Stimulated activated memory B cell treated with anti-CD40 and anti-IgM and Interleukin-4, amounts not matched to agents 10 μg/mL and 1 μg/mL and 100 μg/mL, for 72 hours (primary cell): ENCODE data around the gene CCDC102B.
"Not testable (repeated sequence)": the region's sequence is repeated elsewhere in the genome, so short reads cannot be mapped to it uniquely, and the experiment has no call there.

Source experiments
- ATAC-seq: fragments of 150-1000 bp; cut with Tn5 transposase; 2 replicates; pipeline ENCODE4 v1.10.0; 2021
- H3K27ac Mint-ChIP-seq: one replicate; pipeline ENCODE4 v1.8.0; 2022; ENCODE audit warnings: mild to moderate bottlenecking, mixed read lengths
- H3K27me3 Mint-ChIP-seq: one replicate; pipeline ENCODE4 v1.8.0; 2022; ENCODE audit warnings: mixed read lengths
- H3K36me3 Mint-ChIP-seq: one replicate; pipeline ENCODE4 v1.8.0; 2022; ENCODE audit warnings: mixed read lengths
- H3K4me1 Mint-ChIP-seq: one replicate; pipeline ENCODE4 v1.8.0; 2022; ENCODE audit warnings: mixed read lengths
- H3K4me3 Mint-ChIP-seq: one replicate; pipeline ENCODE4 v1.8.0; 2022; ENCODE audit warnings: mild to moderate bottlenecking, moderate library complexity, mixed read lengths
- H3K9me3 Mint-ChIP-seq: one replicate; pipeline ENCODE4 v1.8.0; 2022; ENCODE audit warnings: mixed read lengths

Gene CCDC102B

GRCh38 chr18:68797871-68798270 is at the start of gene CCDC102B:
Gene CCDC102B (plus strand): TSS chr18:68798080. CDS start chr18:68836764, 38,684 bp downstream.
- H3K27me3 Mint-ChIP-seq = no peaks in the 10 kb centered on the region
- no peak within 1 kb of the TSS for H3K4me3 Mint-ChIP-seq
- no peak within 1 kb of the TSS for H3K27ac Mint-ChIP-seq
- no peak for ATAC-seq
- no peaks in the 10 kb centered on the region for H3K36me3 Mint-ChIP-seq
- H3K4me1 Mint-ChIP-seq = no peaks in the 10 kb centered on the region
- H3K9me3 Mint-ChIP-seq = no peaks in the 10 kb centered on the region

- Mint-ChIP-seq H3K36me3 (peaks cover 14% of the 10 kb centered on the region), H3K4me1 (no peaks in the 10 kb centered on the region), H3K27me3 (no peaks in the 10 kb centered on the region), H3K4me3 (no peak overlapping the region), H3K9me3 (peaks cover 11% of the 10 kb centered on the region), H3K27ac (no peak overlapping the region)
- no peak for ATAC-seq
These were observed 40.8 kb upstream of the CCDC102B start for GRCh38 chr18:68757126-68757525.

GRCh38 chr18:68759308-68759707 is 38.6 kb upstream of the CCDC102B start:
- Mint-ChIP-seq H3K4me1 (no peaks in the 10 kb centered on the region), H3K27me3 (no peaks in the 10 kb centered on the region), H3K4me3 (no peak overlapping the region), H3K27ac (no peak overlapping the region), H3K36me3 (peaks cover 7% of the 10 kb centered on the region), H3K9me3 (peaks cover 8% of the 10 kb centered on the region)
- no peak for ATAC-seq

DNA sequence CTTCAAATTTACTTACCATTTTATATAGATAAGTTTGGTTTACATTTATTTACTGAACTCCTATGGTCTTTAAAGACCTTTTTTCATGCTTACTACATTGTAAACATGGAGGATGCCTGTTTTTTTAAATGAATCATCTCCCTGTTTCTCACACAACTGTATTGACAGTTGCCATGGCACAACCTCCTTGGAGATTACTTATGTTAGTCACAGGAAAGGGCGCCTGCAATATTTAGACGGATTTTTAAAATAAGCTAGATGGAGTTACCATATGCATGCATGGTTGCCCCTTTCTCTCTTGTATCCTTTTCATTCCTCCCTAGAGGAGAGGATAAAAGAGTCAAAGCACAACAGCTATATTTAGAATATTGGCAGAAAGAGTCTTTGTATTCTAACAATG is 34.8 kb upstream of the CCDC102B start:
- peaks cover 8% of the 10 kb centered on the region for H3K9me3 Mint-ChIP-seq
- no peak for ATAC-seq
- H3K36me3 Mint-ChIP-seq = peaks cover 7% of the 10 kb centered on the region
- no peaks in the 10 kb centered on the region for H3K27me3 Mint-ChIP-seq
- no peak overlapping the region for H3K4me3 Mint-ChIP-seq
- no peaks in the 10 kb centered on the region for H3K4me1 Mint-ChIP-seq
- H3K27ac Mint-ChIP-seq = no peak overlapping the region

GRCh38 chr18:68764016-68764415 is 33.9 kb upstream of the CCDC102B start:
- no peaks in the 10 kb centered on the region for H3K27me3 Mint-ChIP-seq
- no peak overlapping the region for H3K4me3 Mint-ChIP-seq
- no peaks in the 10 kb centered on the region for H3K4me1 Mint-ChIP-seq
- peaks cover 4% of the 10 kb centered on the region for H3K36me3 Mint-ChIP-seq
- no peak overlapping the region for H3K27ac Mint-ChIP-seq
- peaks cover 4% of the 10 kb centered on the region for H3K9me3 Mint-ChIP-seq
- no peak for ATAC-seq

DNA sequence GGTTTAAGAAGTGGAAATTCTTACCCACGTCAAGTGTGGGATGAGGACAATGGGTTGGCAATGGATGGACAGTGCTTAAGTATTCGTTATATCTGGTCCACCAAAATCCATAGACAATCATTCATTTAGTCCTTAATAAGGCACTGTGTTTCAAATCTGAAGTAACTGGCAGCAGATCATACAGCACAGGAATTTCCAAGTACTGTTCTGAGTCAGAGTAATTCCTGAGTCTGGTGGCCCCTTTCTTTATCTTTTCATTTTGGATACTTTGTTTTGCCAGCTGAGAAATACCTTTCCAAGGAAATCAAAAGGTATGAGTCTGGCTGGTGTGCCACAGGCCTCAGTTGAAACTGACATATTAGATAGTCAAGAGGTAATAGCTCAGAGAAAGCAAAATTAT is 31.4 kb upstream of the CCDC102B start:
- Mint-ChIP-seq H3K27ac (no peak overlapping the region), H3K9me3 (peaks cover 2% of the 10 kb centered on the region), H3K4me1 (no peaks in the 10 kb centered on the region), H3K27me3 (no peaks in the 10 kb centered on the region), H3K4me3 (no peak overlapping the region), H3K36me3 (no peaks in the 10 kb centered on the region)
- ATAC-seq = no peak

DNA sequence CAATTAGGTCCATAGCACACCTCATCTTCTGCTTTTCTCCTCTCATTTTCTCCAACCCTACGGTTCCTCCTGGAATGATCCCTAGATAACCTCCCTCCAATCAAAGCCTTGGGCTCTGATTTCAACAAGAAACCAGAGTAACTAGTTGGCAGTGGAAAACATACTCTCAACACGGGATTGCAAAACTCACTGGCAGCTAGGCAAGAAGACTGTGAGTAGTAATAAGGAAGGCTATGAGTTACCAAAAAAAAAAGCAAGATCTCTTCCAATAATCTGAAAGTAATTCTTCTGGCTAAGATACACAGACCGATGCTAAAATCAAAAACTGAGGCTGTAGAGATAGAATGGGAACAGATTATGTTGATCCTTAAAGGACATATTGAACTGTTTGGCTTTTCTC is 28.4 kb upstream of the CCDC102B start:
- no peaks in the 10 kb centered on the region for H3K4me1 Mint-ChIP-seq
- peaks cover 2% of the 10 kb centered on the region for H3K9me3 Mint-ChIP-seq
- no peak overlapping the region for H3K4me3 Mint-ChIP-seq
- no peaks in the 10 kb centered on the region for H3K36me3 Mint-ChIP-seq
- no peak for ATAC-seq
- H3K27me3 Mint-ChIP-seq = no peaks in the 10 kb centered on the region
- no peak overlapping the region for H3K27ac Mint-ChIP-seq

DNA sequence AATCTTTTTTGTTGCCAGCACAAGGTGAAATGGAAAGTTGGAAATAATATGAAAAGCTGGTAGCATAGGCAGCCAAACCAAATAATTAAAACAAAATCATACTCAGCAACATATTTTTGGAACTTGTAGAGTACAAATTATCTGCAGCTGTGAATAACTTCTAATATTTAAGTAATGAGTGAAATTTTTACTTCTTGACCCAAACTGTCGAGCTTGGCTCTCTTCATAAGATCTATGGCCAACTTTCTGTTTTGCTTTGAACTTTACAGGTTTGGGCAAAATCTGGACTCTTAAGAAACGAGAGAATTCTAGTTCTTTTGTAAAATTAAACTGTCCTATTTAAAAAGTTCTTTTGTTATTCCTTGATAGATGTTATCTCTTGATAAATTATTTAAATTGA is 25.6 kb upstream of the CCDC102B start:
- Mint-ChIP-seq H3K9me3 (peaks cover 2% of the 10 kb centered on the region), H3K27ac (no peak overlapping the region), H3K27me3 (no peaks in the 10 kb centered on the region), H3K4me1 (no peaks in the 10 kb centered on the region), H3K36me3 (no peaks in the 10 kb centered on the region), H3K4me3 (no peak overlapping the region)
- ATAC-seq = no peak

DNA sequence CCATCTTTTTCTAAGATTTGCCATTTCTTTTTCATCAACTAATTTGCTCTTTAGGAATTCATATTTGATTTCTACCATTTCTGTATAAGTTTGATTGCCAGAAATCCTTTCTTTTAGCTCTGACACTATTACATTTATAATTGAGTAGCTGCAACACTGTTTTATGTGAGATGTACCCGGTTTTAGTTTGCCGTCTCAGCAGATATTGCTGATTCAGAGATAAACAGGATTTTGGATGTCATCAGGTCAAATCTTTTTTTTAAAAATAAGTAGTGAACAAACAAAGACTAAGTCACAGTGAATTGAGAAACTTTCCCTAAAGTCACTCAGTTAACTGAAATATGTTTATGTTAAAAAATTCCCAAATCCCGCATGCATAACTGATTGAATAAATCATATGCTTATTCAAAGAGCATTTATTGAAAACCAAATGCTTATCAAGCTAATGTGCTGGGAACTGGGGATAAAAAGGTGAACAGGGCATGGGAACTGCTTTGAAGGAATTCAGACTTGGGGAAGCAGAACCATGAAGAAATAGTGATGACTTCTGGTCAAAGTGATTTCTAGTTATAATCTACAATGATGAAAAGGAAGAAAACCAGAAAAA is 19.5 kb upstream of the CCDC102B start:
- Mint-ChIP-seq H3K4me3 (no peak overlapping the region), H3K27ac (no peak overlapping the region), H3K9me3 (no peaks in the 10 kb centered on the region), H3K27me3 (no peaks in the 10 kb centered on the region), H3K36me3 (no peaks in the 10 kb centered on the region), H3K4me1 (no peaks in the 10 kb centered on the region)
- no peak for ATAC-seq

GRCh38 chr18:68779169-68779568 is 18.7 kb upstream of the CCDC102B start:
- Mint-ChIP-seq H3K4me3 (no peak overlapping the region), H3K27me3 (no peaks in the 10 kb centered on the region), H3K36me3 (no peaks in the 10 kb centered on the region), H3K4me1 (no peaks in the 10 kb centered on the region), H3K9me3 (no peaks in the 10 kb centered on the region), H3K27ac (no peak overlapping the region)
- no peak for ATAC-seq

DNA sequence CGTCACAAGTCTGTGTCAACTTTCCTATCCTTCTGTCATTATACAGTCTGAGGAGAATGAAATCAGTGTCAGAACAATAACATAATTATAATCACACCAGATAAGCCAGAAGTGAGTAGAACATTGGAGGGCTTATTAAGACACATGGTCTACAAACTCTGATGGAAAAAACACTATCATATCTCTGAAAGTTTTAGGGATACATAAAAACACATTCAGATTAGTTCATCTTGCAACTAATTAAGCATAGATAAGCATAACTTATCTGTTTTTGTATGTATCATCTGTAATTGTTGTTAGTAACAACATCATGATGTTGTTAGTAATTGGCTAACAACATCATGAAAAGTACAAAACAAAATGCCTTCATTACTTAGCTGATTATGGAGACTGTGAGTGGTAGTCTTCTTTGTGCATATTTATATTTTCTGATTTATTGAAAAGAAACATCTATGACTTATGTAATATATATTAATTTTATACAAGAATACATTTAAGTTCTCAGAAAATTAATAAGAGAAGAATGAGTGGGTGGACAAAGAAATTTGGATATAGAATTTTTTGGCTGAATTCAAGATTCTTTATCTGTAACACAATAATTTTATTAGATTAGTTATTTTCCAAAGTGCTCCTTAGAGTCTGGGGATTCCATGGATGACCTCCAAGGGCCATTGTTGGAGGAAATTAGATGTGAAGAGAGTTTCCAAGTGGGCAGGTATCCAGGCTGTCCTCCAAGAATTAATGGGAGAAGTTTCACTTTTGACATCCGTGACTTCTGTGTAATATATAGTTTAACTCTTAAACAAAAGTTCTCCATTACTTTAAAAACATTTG is 16.9 kb upstream of the CCDC102B start:
- Mint-ChIP-seq H3K4me1 (no peaks in the 10 kb centered on the region), H3K4me3 (no peak overlapping the region), H3K36me3 (no peaks in the 10 kb centered on the region), H3K9me3 (no peaks in the 10 kb centered on the region), H3K27ac (no peak overlapping the region), H3K27me3 (no peaks in the 10 kb centered on the region)
- no peak for ATAC-seq

DNA sequence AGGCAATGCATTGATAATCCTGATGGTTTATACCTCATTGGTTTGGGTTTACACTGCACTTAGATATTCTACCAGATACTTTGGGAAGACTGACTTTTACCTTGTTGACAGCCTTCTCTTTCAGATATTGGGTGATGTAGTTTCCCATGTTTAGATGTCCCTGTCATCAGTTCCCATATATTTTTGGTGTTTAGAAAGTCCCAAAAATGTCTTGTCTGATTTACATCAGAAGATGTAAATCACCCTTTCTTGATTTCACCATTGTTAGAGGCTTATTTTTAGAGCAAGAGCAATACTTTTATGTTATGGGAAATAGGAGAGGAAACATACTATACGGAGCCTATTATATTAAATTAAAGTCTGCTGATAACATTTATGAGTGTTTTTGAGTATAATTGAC is 14.4 kb upstream of the CCDC102B start:
- no peak overlapping the region for H3K4me3 Mint-ChIP-seq
- no peaks in the 10 kb centered on the region for H3K9me3 Mint-ChIP-seq
- H3K36me3 Mint-ChIP-seq = no peaks in the 10 kb centered on the region
- H3K27ac Mint-ChIP-seq = no peak overlapping the region
- no peaks in the 10 kb centered on the region for H3K27me3 Mint-ChIP-seq
- no peak for ATAC-seq
- H3K4me1 Mint-ChIP-seq = no peaks in the 10 kb centered on the region

- ATAC-seq = no peak
- Mint-ChIP-seq H3K9me3 (no peaks in the 10 kb centered on the region), H3K27ac (no peak overlapping the region), H3K4me1 (no peaks in the 10 kb centered on the region), H3K27me3 (no peaks in the 10 kb centered on the region), H3K36me3 (no peaks in the 10 kb centered on the region), H3K4me3 (no peak overlapping the region)
These were observed 13.8 kb upstream of the CCDC102B start for GRCh38 chr18:68784071-68784470.

DNA sequence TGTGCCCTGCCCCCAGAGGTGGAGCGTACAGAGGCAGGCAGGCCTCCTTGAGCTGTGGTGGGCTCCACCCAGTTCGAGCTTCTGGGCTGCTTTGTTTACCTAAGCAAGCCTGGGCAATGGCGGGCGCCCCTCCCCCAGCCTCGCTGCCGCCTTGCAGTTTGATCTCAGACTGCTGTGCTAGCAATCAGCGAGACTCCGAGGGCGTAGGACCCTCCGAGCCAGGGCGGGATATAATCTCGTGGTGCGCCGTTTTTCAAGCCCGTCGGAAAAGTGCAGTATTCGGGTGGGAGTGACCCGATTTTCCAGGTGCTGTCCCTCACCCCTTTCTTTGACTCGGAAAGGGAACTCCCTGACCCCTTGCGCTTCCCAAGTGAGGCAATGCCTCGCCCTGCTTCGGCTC is 7.6 kb upstream of the CCDC102B start:
- not testable (repeated sequence) for ATAC-seq, H3K4me3 Mint-ChIP-seq, H3K9me3 Mint-ChIP-seq, H3K27ac Mint-ChIP-seq, H3K36me3 Mint-ChIP-seq, H3K27me3 Mint-ChIP-seq, H3K4me1 Mint-ChIP-seq

GRCh38 chr18:68791801-68792200 is 6.1 kb upstream of the CCDC102B start:
- Mint-ChIP-seq H3K36me3 (no peaks in the 10 kb centered on the region), H3K27ac (no peak overlapping the region), H3K27me3 (no peaks in the 10 kb centered on the region), H3K4me1 (no peaks in the 10 kb centered on the region), H3K4me3 (no peak overlapping the region), H3K9me3 (no peaks in the 10 kb centered on the region)
- ATAC-seq = no peak

DNA sequence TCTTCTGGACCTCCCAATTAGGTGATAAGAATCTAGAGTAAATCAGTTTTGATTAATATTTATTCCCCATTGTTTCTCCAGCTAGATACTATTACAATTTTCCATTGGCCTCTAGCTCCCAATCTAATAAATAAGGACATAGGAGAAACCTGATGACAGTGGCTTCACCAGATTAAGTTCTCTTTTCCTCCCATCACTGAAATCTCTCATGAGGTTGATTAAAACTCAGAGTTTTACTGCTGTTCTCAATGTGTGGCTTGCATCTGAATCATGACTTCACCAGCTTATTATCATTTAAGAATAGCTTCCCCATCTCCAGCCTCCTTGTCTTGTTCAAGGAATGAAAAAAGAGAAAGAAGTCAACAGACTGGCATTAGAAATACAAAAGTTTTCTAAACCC is 3.9 kb upstream of the CCDC102B start:
- no peaks in the 10 kb centered on the region for H3K27me3 Mint-ChIP-seq

More for the DNA sequence above, 3.9 kb upstream of the CCDC102B start:
- Mint-ChIP-seq H3K9me3 (no peaks in the 10 kb centered on the region), H3K4me1 (no peaks in the 10 kb centered on the region), H3K4me3 (no peak overlapping the region), H3K36me3 (no peaks in the 10 kb centered on the region), H3K27ac (no peak overlapping the region)
- ATAC-seq = no peak
